Stimulated activated CD4-positive, alpha-beta T cell treated with anti-CD3 and anti-CD28 coated beads, Interleukin-15, amount 100 ng/mL, for 48 hours (primary cell): Measurements from ENCODE around the gene ZBTB34.

ENCODE experiments used
- DNase-seq, 2 donors: peaks; one replicate each; pipeline ENCODE4 v3.0.0-alpha.2; 2020; ENCODE audit warnings: low read depth in 2 of 2

The ZBTB34 gene

DNA sequence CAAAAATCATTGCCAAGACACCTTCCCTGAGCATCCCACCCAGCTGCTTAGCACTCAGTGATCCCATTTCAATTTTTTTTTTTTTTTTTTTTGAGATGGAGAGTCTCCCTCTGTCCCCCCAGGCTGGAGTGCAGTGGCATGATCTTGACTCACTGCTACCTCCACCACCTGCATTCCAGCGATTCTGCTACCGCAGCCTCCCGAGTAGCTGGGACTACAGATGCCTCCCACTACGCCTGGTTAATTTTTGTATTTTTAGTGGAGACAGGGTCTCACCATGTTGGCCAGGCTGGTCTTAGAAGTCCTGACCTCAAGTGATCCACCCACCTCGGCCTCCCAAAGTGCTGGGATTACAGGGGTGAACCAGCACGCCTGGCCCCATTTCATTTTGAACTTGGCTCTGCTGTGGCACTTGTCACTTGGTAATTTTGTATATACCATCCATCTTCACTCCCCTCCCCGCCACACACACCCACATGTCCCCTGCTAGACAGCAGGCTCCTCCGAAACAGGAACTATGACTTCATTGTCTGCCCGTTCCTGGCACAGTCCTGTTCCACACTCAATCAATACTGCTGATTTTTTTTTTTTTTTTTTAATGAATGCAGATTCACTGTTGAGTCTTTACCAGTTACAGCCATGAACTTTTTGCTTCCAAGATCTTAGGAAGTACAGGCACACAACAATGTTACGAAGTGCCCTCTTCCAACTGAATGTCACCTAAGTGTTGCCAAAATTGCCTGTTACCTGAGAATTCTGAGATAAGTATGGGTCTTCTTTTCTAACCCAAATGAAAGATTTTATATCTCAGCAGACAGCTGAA is 17.3 kb upstream of the ZBTB34 start:
- no peak for DNase-seq

DNA sequence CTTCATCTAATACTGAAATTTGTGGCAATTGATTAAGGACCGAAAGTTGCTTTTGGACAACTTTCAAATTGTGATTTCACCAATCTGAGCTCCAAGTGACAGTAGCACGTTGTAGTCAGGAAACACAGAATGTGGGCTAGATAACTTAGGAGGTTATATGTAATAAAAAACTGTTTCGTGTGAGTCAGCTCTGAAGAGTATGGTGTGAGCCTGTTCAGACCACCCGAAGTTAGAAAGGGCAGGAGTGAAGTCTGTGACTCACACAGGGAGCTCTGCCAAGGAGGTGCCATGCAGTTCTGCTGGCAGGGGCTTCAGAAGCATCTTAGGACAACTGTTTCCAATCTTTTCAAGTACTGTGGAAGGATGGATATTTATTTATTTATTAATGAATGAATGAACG is 16.4 kb upstream of the ZBTB34 start:
- DNase-seq = no peak

DNA sequence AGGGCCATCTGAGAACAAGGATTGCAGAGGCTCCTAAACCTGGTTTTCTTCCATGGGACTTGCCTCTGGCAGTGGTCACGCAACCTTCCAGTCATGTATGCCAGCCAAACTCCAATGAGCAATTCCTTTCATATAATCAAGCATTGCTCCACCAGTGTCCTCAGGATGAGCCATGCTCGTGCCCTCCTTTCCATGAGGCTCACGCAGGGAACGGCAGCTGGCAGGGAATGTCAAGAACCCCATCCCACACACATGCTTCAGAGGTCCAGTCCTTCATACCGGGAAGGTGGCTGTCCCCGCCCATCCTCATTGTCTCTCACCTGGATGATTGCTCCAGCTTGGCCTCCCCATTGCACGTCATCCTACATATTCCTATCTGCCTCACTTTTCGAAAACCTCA is 13.4 kb upstream of the ZBTB34 start:
- no peak for DNase-seq

DNA sequence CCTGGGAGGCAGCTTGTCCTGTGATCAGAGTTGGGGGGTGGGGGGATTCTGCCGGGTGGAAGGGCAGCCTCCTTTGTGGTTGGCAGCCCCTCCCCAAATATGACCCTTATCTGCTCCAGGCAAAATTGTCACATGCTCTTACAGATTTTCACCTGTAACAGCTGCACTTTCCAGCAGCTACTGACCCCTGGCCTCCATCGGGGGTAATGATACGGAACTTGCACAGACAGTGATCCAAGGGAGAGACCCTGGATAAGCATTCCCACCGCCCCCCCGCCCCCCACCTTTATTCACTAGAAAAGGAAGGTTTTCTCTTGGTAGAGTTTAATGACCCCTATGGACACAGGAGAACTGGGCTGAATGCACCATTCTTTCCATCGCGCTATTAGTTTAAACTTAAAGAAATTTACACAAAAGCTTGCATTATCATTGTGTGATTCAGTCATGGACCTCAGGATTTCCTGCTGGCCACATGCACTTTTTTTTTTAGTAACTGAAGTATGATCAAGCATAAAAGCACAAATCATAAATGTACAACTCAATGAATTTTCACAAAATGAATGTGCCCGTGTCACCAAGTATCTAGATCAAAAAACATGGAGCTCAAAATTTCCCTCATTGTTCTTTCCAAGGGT is 10.7 kb upstream of the ZBTB34 start:
- DNase-seq = no peak

DNA sequence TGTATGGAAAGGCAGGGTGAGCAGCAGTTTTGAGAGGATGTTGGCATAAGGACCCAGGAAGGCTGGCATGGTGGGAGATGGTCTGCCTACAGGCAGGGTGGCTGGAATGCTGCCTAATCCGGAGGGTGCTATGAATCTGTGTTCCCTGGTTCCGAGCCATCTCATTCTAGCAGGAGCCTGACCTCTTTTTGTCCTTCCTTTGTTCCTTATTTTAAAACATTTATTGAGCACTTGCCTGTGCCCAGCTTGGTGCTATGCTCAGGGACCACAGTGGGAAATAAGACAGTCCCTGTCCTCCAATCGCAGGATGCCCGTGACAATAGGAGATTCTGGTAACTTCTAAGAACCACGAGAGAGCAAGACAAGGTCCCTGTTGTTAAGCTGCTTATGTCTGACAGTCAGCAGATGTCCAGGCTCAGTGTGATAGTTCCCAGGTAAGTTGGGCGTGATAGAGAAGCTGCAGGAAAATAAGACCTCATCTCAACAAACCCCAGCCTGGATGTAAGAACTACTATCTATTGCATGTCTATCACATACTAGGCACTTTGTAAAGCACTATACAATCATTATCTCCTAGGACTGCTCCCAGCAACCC is 9.1 kb upstream of the ZBTB34 start:
- no peak for DNase-seq

DNA sequence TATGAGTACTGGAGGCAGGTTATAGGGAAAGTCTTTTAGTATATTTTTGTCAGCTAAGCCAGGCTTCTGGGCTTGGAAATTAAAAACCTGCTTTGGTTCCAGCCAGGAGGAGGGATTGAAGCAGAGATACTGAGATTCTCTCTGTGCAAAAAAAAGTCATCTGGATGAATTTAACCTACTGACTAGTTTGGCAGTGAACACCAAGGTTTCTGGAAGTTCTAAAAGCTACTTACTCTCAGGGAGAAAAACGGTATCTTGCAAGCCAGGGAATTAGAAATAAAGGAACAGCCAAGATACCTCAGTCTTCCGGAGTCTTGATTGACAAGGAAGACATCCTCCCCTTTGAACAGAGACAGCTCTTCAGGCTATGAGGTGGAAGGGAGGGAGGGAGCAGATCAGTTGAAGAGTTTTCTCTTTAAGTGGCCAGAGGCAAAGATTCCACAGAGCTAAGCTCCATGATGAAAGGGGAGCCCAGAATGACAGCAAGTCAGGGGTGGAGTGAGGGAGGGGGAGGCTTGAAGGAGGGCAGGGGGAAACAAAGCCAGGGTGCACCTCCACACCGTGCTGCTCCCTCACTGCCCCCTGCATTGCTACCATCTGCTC is 8.3 kb upstream of the ZBTB34 start:
- DNase-seq = no peak

DNA sequence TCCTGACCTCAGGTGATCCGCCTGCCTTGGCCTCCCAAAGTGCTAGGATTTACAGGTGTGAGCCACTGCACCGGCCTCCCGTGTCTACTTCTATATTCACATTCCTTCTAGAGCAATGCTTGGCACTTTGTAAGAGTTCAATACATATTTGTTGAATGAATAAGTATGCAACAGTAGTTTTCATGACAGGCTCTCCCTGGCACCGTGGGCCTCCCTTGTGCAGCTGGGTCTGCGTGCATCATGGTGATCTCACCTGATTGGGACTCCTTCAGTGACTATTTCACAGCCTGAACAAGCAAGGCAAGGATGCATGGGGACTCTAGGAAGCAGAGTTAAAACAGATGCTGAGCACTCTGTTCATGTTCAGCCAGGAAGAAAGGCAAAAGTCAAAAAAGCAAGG is 6.8 kb upstream of the ZBTB34 start:
- no peak for DNase-seq

DNA sequence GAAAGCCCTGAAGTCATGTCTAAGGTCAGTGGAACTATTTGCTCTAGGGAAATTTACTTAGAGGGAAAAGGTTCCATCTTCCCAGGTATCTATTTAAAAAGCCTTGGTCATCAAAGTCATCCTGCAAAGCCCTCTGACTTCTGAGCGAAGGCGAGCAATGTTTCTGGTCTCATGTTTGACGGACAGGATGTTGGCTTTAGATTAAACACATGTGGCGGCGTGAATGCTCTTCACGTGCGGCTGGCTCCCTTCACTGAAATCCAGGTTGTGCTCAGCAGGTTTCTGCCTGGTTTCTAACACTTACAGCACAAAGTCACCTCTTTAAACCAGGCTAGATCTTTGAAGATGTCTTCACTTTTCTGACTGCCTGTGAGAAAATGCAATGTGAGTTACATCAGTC is 5.7 kb upstream of the ZBTB34 start:
- no peak for DNase-seq

DNA sequence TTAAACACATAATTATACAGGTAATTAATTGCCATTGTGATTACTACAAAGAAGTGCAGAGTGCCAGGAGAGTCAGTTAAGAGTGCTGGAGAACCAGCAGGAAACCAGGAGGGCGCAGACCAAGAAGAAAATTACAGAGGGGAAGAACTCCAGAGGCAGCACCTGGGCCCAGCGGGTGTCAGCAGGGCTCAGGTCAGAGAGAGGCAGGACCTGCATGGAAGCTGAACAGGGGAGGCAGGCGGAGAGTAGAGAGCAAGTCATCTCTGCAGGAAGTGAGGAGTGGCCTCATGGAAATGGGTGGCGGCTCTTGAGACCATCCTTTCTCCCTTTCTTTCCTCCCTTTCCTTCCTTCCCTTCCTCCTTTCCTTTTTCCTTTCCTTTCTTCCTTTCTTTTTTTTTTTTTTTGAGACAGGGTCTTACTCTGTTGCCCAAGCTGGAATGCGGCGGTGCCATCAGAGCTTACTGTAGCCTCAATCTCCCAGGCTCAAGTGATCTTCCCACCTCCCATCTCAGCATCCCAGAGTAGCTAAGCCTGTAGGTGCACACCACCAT is 4.0 kb upstream of the ZBTB34 start:
- DNase-seq = no peak

DNA sequence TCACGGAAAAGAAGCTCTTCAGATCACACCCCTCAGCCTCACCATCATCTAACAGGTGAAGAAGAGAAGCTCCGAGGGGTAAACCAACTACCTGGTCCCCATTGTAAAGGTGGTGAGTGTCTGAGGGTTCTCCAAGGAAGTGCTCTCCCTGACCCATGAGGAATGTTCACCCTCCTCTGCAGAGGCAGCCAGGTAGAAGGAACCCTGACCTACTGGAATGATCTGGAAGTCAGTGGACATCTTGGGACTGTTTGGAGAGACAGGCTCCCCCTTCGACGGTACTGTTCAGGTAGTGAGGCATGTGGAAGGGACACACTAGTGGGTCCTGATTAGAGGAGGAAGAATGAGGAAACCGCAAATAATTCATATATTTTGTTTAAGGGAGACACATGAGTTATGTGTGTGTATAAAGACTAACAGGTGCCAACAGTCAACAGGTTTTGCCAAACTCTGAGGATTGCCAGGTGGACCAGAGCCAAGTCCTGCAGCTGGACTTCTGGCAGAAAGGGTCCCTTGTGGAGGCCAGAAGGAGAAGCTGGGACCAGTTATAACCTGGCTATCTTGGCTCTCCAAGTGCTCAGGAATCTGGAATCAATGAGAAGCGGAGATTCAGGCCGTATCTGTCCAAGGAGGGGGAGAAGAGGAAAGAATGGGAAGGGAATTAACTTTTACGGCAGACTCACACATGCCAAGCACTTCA is 3.0 kb upstream of the ZBTB34 start:
- no peak for DNase-seq

DNA sequence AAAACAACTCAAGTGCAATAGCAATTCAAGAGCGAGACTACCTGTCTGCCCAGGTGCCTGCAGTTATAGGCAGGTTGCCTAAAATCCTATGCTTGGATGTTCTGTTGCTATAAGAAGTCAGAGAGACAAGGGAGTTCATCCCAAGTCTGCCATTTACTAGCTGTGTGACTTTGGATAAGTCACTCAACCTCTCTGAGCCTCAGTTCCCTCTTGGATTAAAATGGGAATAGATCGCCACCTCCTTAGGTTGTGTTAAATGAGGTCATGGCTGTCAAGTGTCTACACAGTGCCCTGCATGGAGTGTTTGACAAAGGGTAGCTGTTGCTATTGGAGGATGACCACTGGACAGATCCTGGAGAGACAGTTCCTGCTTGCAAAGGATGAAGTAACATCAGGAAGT is 1.3 kb upstream of the ZBTB34 start:
- DNase-seq = no peak

DNA sequence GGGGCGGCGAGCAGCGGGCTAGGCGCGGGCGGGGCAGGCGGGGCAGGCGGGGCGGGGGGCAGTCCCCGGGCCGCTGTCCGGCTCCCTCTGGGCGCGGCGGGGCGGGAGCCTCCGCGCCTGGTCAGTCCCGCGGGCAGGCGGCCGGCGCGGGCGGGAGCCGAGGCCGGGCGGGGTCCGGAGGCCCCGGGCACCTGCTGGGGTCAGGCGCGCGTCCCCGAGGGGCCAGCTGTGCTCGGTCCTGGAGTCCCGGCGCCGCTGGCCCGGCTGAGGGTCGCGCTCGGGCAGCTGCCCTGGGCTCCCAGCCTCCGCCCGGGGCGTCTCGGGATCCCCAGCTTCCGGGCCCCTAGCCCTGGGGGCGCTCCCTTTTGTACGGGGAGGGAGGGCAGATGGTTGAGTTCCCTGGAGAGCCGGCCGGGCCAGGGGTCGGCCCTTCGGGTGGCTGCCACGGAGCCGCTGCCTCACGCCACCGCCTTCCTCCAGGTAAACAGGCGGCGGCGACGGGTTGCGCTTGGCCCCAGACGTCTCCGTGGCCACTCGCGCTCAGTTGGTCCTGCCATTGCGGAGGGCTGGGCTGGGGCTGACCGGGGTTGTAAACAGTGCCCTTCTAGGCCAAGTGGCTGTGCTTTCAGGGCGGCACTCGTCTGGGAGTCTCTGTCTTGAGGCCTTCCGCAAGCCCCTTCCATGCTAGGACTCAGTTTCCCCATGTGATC is 473 bp downstream of the ZBTB34 start:
- no peak for DNase-seq

DNA sequence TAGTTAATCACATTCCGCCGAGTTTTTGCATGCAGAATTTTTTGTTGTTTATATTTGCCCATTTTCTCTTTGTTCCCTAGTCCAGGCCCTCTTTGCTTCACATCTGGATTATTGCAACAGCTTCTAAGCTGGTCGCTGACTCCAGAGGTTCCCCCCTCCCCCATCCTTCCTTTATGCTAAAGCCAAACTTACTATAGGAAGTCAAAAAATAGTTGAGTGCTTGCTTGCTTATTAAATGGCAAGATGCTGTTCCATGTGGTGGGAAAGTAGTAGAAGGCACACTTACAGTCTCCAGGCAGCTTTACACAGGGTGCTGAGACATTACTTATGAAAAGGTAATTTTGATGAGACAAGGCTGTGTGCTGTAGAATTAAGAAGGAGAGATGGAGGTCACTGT is 1.3 kb downstream of the ZBTB34 start:
- no peak for DNase-seq

DNA sequence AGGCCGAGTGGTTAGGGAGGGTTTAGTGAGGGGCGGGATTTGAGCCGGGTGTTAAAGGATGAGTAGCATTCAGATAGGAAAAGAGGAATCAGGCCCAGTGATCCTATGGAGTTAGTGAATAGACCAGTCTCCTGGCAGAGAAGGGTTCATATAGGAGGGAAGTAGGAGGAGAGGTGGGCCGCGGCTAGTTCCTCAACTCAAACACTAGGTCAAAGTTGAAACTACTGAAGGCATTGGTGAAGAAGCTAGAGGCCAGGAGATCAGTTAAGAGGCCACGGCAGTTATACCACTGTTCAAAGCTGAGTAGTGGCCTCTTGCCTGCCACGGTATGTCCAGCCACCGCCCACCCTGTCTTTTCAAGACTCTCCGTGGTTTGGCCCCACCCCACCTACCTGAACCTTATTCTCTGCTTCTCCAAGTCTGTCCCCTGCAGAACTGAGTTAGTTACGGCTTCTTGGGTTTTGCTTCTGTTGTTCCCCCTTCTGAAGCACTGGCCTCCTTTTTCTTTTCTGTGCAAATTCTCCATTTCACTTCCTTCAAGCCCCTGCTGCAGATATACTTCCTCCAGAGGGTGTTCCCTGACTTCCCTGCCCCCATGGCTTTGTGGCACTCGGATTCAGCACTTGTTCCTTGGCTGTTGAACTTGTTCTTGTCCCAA is 1.8 kb downstream of the ZBTB34 start:
- DNase-seq = no peak

DNA sequence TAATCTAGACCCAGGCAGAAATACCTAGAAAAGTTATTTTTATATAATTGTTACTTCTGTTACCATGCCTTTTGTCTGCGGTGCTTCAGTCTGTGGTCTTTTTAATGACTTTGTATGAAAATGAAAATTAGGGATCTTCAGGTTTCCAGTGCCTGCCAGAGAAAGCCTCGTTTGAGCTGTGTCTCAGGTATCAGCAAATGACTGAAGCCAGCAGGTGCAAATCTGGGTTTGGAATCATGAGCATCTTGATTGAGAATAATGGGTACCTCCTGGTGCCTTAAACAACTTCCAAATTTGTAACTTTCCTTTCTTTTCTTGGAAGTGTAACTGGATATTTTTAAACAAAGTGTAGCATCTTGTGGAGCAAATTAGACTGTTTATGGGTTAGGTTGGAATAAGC is 4.3 kb downstream of the ZBTB34 start:
- DNase-seq = no peak

DNA sequence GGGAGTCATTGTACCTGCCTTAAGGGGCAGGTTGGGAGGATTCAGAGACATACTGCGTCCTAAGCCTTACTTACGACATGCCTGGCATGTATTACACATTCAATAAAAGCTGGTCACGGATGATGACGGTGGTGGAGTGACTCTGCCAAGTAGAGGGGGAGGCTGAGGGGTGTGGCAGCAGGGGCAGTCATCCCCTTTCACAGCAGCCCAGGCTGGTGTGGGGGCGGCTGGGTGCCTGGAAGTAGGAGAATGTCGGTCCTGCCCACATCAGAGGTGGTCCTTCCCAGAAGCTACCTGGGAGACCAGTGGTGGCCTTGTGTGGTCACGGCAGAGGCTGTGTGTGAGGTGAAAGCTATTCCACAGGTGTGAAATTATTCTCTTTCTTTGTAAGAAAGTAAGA is 8.9 kb downstream of the ZBTB34 start:
- DNase-seq = no peak

DNA sequence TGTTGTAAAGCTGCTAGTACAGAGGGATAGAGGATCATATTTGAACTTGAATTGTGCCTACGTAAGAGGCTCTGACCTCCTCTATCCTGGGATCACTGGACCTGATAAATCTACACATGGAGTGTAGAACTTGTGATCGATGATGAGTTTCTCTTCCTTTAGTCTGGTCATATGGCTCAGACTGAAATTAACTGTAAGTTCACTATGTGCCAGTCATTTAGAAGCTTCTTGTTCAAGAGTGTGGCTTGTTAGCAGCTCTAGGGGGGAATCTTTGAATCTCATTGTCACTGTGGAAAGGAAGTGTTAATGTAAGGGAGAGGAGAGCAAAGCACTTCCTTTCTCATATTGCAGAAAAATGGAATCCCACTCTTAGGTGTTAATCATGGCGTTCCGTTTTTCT is 12.1 kb downstream of the ZBTB34 start:
- DNase-seq = no peak

DNA sequence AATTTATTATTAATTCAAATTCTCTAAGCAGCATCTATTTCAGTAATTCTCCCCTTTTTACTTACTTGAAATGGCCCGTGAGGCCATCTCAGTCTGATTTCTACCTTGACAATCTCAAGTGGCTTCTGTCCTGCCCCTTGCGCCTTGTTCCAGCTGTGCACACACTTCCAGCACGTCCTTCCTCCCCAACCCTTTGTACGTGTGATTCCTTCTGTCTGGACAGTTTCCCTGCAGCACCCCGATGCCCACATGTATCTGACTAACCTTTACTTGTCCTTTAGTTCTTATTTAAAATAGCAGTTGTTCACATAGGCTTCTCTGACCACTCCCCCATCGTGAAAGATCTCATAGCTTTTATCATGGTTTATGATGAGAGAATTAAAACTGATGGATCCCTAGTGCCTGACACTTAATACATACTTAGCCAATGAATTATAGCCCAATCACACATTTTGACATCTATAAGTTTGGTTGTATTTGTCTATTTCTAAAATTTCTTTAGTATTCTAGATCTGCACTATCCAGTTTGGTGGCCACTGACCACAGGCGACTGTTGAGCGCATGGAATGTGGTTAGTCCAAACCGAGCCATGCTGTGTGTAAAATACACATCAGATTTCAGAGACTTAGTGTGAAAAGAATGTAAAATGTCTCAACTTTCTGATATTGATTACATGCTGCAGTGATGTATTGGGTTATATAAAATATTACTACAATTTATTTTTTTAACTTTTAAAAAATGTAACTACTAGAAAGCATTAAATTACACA is 14.3 kb downstream of the ZBTB34 start:
- DNase-seq = no peak

DNA sequence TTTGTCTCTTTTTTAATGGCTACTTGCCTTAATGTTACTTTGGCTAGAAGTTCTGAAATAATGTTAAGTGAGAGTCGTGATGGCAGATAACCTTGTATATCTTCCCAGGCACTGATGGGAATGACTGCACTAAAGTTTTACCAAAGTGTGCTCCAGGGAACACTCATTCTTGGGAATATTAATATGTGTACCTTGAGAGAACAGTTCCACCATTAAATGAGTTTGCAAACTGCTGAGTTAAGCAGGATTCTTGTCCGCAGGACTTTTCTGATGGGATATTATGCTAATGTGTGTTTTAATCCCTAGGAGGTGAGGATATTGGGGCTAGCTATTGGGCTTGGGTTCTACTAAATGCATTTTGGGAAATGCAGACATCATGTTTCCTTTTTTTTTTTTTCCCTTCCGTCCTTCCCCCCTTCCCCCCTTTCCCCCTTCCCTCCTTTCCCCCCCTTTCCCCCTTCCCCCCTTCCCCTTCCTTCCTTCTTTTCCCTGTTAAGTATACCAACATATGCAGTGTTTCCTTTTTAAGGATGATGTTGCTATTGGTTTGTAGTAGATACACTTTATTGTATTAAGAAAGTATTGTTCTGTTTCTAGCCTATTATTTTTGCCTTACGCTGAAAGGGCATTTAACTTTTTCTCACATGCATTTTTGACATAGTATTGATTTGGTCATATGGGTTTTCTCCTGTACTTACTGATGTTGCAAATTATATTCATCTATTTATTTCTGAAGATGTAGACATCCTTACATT is 15.5 kb downstream of the ZBTB34 start:
- DNase-seq = no peak
